HG02981 (cell line): Measurements from ENCODE around the gene SLX4.
"Not testable (repeated sequence)": the region's sequence is repeated elsewhere in the genome, so short reads cannot be mapped to it uniquely, and the experiment has no call there.

Source experiments
- ATAC-seq: cut with Tn5 transposase; IDR thresholded peaks from one replicate; pipeline ENCODE4 v1.9.1; 2021; ENCODE audit warnings: mild to moderate bottlenecking, moderate library complexity; ENCODE audit not compliant: unreplicated experiment

Gene SLX4

GRCh38 chr16:3611146-3611975 is at the start of gene SLX4:
Gene SLX4, minus strand, starts transcription at chr16:3611606. Its CDS starts 2,642 bp downstream, at chr16:3608964.
- ATAC-seq: peak; percentile 80

- ATAC-seq: no peak
Measured at GRCh38 chr16:3659251-3659650, 47.8 kb upstream of the SLX4 start.

- no peak for ATAC-seq
Measured at GRCh38 chr16:3656491-3657468, 45.4 kb upstream of the SLX4 start.

- not testable (repeated sequence) for ATAC-seq
Measured at GRCh38 chr16:3656160-3656490, 44.7 kb upstream of the SLX4 start.

GRCh38 chr16:3655396-3656159 is 44.2 kb upstream of the SLX4 start:
- no peak for ATAC-seq

GRCh38 chr16:3655030-3655395 is 43.6 kb upstream of the SLX4 start:
- ATAC-seq: no peak

GRCh38 chr16:3654249-3654991 is 43.0 kb upstream of the SLX4 start, which contains the start of gene DNASE1:
Gene DNASE1, plus strand, starts transcription at chr16:3654691. Its CDS starts 683 bp downstream, at chr16:3655374.
- ATAC-seq: no peak

- ATAC-seq: no peak
Measured at GRCh38 chr16:3652373-3653195, 41.2 kb upstream of the SLX4 start.

- no peak for ATAC-seq
Measured at GRCh38 chr16:3651461-3652372, 40.3 kb upstream of the SLX4 start.

- ATAC-seq: no peak
Measured at GRCh38 chr16:3650631-3651265, 39.3 kb upstream of the SLX4 start.

GRCh38 chr16:3646348-3646920 is 35.0 kb upstream of the SLX4 start:
- ATAC-seq: no peak

GRCh38 chr16:3645504-3646347 is 34.3 kb upstream of the SLX4 start:
- ATAC-seq: no peak

- ATAC-seq: no peak
Measured at GRCh38 chr16:3645108-3645503, 33.7 kb upstream of the SLX4 start.

GRCh38 chr16:3643095-3643730 is 31.8 kb upstream of the SLX4 start:
- no peak for ATAC-seq

GRCh38 chr16:3642397-3643094 is 31.1 kb upstream of the SLX4 start:
- ATAC-seq: no peak
